Measurements from ENCODE around the gene ZNF710. TPM values are rescaled to one million over a fixed set of nuclear protein-coding genes. Genes with fewer than 3 reads are reported as not detected.
A peak's percentile ranks its signal among the peaks of the same experiment; 100 is the strongest.

The ZNF710 gene
- total and polyA plus RNA-seq, 2 of the 13 experiments (the other 11 are each of a cell fraction or from before 2014, with no cell fraction given) = 4.7 to 20.6 TPM

- TF ChIP-seq ZNF124 (CRISPR knock-in tag; IDR thresholded peaks at IDR 0.05) = no peak
- 0 out of 2 replicates have a peak, but pooled peaks have one; percentile 43 for TF ChIP-seq FUBP1 (CRISPR knock-in tag; IDR thresholded peaks at IDR 0.05; ENCODE audit: borderline replicate concordance)
- TF ChIP-seq ZFAT (CRISPR knock-in tag; conservative IDR thresholded peaks at IDR 0.05) = no peak
- no peak for TF ChIP-seq SMARCC2 (IDR thresholded peaks at IDR 0.05)
- TF ChIP-seq PTBP1 (IDR thresholded peaks at IDR 0.05; ENCODE audit: low read depth, low read length, poor library complexity, severe bottlenecking) = no peak
- no peak for TF ChIP-seq WIZ (CRISPR knock-in tag; IDR thresholded peaks at IDR 0.05)
- no peak for TF ChIP-seq DMAP1 (CRISPR knock-in tag; IDR thresholded peaks at IDR 0.05)
- TF ChIP-seq TCF7 (IDR thresholded peaks at IDR 0.05; ENCODE audit: low read depth) = no peak
- TF ChIP-seq TRAFD1 (CRISPR knock-in tag; IDR thresholded peaks at IDR 0.05; ENCODE audit: borderline replicate concordance) = no peak
- no peak for TF ChIP-seq CCAR2 (optimal IDR thresholded peaks at IDR 0.05; ENCODE audit: low read depth, low read length)
- TF ChIP-seq ZIK1 (CRISPR knock-in tag; IDR thresholded peaks at IDR 0.05; ENCODE audit: borderline replicate concordance, low read depth) = no peak
- TF ChIP-seq ZNF251 (CRISPR knock-in tag; IDR thresholded peaks at IDR 0.05) = no peak
- peak; percentile 59; the same call in 1 of the 2 replicates for TF ChIP-seq MED1 (CRISPR knock-in tag; IDR thresholded peaks at IDR 0.05)
- TF ChIP-seq YY1 (IDR thresholded peaks at IDR 0.05; ENCODE audit: insufficient read depth, insufficient replicate concordance, low read depth, low read length) = no peak
- TF ChIP-seq FLYWCH1 (CRISPR knock-in tag; IDR thresholded peaks at IDR 0.05) = no peak
- no peak for TF ChIP-seq ZBTB21 (CRISPR knock-in tag; IDR thresholded peaks at IDR 0.05)
- no peak for TF ChIP-seq ZSCAN22 (CRISPR knock-in tag; IDR thresholded peaks at IDR 0.05)
- TF ChIP-seq ZFP91 (CRISPR knock-in tag; IDR thresholded peaks at IDR 0.05; ENCODE audit: borderline replicate concordance) = peak; percentile 23; the same call in 1 of the 2 replicates
- no peak for TF ChIP-seq PHF20 (CRISPR knock-in tag; IDR thresholded peaks at IDR 0.05)
- TF ChIP-seq RXRA (CRISPR knock-in tag; IDR thresholded peaks at IDR 0.05) = peak; percentile 37; the same call in 1 of the 2 replicates
- no peak for TF ChIP-seq RAD21 (CRISPR knock-in tag; IDR thresholded peaks at IDR 0.05)
- TF ChIP-seq NPAS2 (CRISPR knock-in tag; IDR thresholded peaks at IDR 0.05; ENCODE audit: borderline replicate concordance) = no peak
- no peak for TF ChIP-seq NFE2L2 (IDR thresholded peaks at IDR 0.05; ENCODE audit: low read length)
- no peak for TF ChIP-seq CHCHD3 (CRISPR knock-in tag; IDR thresholded peaks at IDR 0.05)
- TF ChIP-seq AGO2 (optimal IDR thresholded peaks at IDR 0.05; ENCODE audit: low read depth, low read length) = peak; percentile 56
These were observed 100.2 kb downstream of the ZNF710 start (continued) for GRCh38 chr15:90101130-90101968.

Data from HepG2 (cell line).